Measurements from ENCODE around the gene DNM2.

The DNM2 gene

DNA sequence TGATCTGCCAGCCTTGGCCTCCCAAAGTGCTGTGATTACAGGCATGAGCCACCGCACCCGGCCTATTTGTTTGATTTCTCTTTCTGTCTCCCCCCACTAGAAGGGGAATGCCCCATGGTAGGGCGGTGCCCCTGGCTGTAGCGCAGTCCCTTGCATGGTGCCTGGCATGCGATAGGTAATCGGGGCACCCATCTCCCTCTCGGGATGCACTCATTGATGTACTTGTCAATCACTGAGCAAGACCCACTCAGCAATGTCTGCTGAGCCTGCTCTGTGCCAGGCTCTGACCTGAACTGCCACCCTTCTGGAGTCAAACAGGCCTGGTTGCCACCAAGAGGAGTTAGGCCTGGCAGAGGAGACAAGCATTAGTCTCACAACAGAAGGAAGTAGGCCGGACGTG lies 19.8 kb downstream of the DNM2 start:
- Histone ChIP-seq H3K36me3 (ENCODE audit: control insufficient read depth, low read length) (no peaks in the 10 kb centered on the region; the same call in 1 of the 2 replicates), H3K9me3 (ENCODE audit: control insufficient read depth, insufficient read depth, low read length) (no peaks in the 10 kb centered on the region), H3K4me3 (ENCODE audit: low read length) (no peak overlapping the region), H3K79me2 (ENCODE audit: control insufficient read depth, low read length) (peaks cover 95% of the 10 kb centered on the region), H3K4me1 (ENCODE audit: control insufficient read depth, low read length) (peaks cover 54% of the 10 kb centered on the region), H3F3A (ENCODE audit: control insufficient read depth, insufficient read depth) (peaks cover 5% of the 10 kb centered on the region; the same call in 1 of the 2 replicates), H3K9me2 (replicated peaks; ENCODE audit: control insufficient read depth, low read length) (no peaks in the 10 kb centered on the region), H4K20me1 (ENCODE audit: control insufficient read depth, insufficient read depth, low read depth, low read length) (peaks cover 12% of the 10 kb centered on the region), H3K27me3 (ENCODE audit: control insufficient read depth, low read length) (no peaks in the 10 kb centered on the region), H3K4me2 (ENCODE audit: low read length) (no peak overlapping the region), H3K27ac (ENCODE audit: low read depth, low read length) (peak overlapping the region; percentile 63)
- no peak for TF ChIP-seq EZH2phosphoT487 (IDR thresholded peaks at IDR 0.05; ENCODE audit: borderline replicate concordance, low read length)
- TF ChIP-seq, protein P1, sequence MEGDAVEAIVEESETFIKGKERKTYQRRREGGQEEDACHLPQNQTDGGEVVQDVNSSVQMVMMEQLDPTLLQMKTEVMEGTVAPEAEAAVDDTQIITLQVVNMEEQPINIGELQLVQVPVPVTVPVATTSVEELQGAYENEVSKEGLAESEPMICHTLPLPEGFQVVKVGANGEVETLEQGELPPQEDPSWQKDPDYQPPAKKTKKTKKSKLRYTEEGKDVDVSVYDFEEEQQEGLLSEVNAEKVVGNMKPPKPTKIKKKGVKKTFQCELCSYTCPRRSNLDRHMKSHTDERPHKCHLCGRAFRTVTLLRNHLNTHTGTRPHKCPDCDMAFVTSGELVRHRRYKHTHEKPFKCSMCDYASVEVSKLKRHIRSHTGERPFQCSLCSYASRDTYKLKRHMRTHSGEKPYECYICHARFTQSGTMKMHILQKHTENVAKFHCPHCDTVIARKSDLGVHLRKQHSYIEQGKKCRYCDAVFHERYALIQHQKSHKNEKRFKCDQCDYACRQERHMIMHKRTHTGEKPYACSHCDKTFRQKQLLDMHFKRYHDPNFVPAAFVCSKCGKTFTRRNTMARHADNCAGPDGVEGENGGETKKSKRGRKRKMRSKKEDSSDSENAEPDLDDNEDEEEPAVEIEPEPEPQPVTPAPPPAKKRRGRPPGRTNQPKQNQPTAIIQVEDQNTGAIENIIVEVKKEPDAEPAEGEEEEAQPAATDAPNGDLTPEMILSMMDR (IDR thresholded peaks at IDR 0.05; ENCODE audit: low read depth, low read length, poor library complexity, severe bottlenecking) = no peak

DNA sequence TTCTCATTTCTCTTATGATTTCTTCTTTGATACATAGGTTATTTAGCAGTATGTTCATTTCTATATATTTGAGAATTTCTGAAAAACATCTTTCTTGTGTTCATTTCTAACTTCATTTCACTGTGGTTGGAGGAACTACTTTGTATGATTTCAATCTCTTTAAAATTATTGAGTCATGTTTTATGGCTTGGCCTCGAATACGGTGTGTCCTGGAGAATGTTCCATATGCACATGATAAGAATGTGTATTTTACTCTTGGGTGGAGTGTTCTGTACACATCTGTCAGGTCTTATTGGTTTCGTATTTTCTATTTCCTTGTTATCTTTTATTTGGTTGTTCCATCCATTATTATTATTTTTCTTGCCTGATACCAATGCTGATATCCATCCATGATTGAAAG lies 22.9 kb downstream of the DNM2 start:
- Histone ChIP-seq H3K4me3 (ENCODE audit: low read length) (no peak overlapping the region), H4K20me1 (ENCODE audit: control insufficient read depth, insufficient read depth, low read depth, low read length) (peaks cover 17% of the 10 kb centered on the region), H3K4me1 (ENCODE audit: control insufficient read depth, low read length) (peaks cover 50% of the 10 kb centered on the region), H3K9me2 (replicated peaks; ENCODE audit: control insufficient read depth, low read length) (no peaks in the 10 kb centered on the region), H3K9me3 (ENCODE audit: control insufficient read depth, insufficient read depth, low read length) (no peaks in the 10 kb centered on the region), H3K79me2 (ENCODE audit: control insufficient read depth, low read length) (peaks cover 93% of the 10 kb centered on the region), H3F3A (ENCODE audit: control insufficient read depth, insufficient read depth) (peaks cover 5% of the 10 kb centered on the region; the same call in 1 of the 2 replicates), H3K4me2 (ENCODE audit: low read length) (no peak overlapping the region), H3K27ac (ENCODE audit: low read depth, low read length) (no peak overlapping the region), H3K27me3 (ENCODE audit: control insufficient read depth, low read length) (no peaks in the 10 kb centered on the region), H3K36me3 (ENCODE audit: control insufficient read depth, low read length) (no peaks in the 10 kb centered on the region; the same call in 1 of the 2 replicates)
- TF ChIP-seq, protein P1 (IDR thresholded peaks at IDR 0.05; ENCODE audit: low read depth, low read length, poor library complexity, severe bottlenecking) = no peak
- no peak for TF ChIP-seq EZH2phosphoT487 (IDR thresholded peaks at IDR 0.05; ENCODE audit: borderline replicate concordance, low read length)

DNA sequence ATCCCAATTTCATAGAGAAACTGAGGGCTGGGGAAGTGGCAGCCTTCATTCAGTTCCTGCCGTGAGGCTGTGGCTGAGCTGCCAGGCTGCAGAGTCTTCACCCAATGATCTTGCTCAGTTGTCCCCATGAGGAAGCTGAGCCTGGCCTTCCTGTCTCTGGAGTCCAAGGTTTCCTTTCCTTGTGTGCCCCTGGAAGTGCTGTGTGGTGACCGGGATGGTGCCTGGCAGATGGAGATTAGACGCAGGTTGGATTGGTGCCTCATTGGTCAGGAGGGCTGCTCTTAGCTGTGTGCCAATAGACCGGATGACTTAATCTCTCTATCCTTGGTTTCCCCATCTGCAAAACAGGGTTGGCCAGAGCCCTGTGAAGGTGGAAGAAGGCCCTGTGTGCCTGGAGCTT lies 24.6 kb downstream of the DNM2 start:
- Histone ChIP-seq H3K4me2 (ENCODE audit: low read length) (no peak overlapping the region), H3K36me3 (ENCODE audit: control insufficient read depth, low read length) (no peaks in the 10 kb centered on the region; the same call in 1 of the 2 replicates), H3K4me1 (ENCODE audit: control insufficient read depth, low read length) (peaks cover 38% of the 10 kb centered on the region), H4K20me1 (ENCODE audit: control insufficient read depth, insufficient read depth, low read depth, low read length) (peaks cover 17% of the 10 kb centered on the region), H3F3A (ENCODE audit: control insufficient read depth, insufficient read depth) (peaks cover 5% of the 10 kb centered on the region; the same call in 1 of the 2 replicates), H3K27ac (ENCODE audit: low read depth, low read length) (no peak overlapping the region), H3K27me3 (ENCODE audit: control insufficient read depth, low read length) (no peaks in the 10 kb centered on the region), H3K4me3 (ENCODE audit: low read length) (no peak overlapping the region), H3K9me2 (replicated peaks; ENCODE audit: control insufficient read depth, low read length) (no peaks in the 10 kb centered on the region), H3K79me2 (ENCODE audit: control insufficient read depth, low read length) (peaks cover 92% of the 10 kb centered on the region), H3K9me3 (ENCODE audit: control insufficient read depth, insufficient read depth, low read length) (no peaks in the 10 kb centered on the region)
- TF ChIP-seq, protein P1 (IDR thresholded peaks at IDR 0.05; ENCODE audit: low read depth, low read length, poor library complexity, severe bottlenecking) = no peak
- TF ChIP-seq EZH2phosphoT487 (IDR thresholded peaks at IDR 0.05; ENCODE audit: borderline replicate concordance, low read length) = no peak
